ENCODE results near the gene NDUFS5. TPM values are rescaled to one million over a fixed set of nuclear protein-coding genes. Genes with fewer than 3 reads are reported as not detected.
"Not testable (repeated sequence)": the region's sequence is repeated elsewhere in the genome, so short reads cannot be mapped to it uniquely, and the experiment has no call there.

The NDUFS5 gene
- total RNA-seq, 1 experiment from 2014 or later, result 701 TPM

DNA sequence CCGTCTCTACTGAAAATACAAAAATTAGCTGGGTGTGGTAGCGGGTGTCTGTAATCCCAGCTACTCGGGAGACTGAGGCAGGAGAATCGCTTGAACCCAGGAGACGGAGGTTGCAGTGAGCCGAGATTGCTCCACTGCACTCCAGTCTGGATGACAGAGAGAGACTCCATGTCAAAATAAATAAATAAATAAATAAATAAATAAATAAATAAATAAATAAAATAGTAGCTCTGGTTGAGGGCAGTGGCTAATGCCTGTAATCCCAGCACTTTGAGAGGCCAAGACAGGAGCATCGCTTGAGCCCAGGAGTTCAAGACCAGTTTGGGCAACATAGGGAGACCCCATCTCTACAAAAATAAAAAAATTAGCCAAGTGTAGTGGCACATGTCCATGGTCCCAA lies 42.1 kb downstream of the NDUFS5 start:
- not testable (repeated sequence) for H3K9me3 ChIP-seq (replicated peaks); H3K4me1 ChIP-seq; H3K27ac ChIP-seq; H3K27me3 ChIP-seq; H3K4me3 ChIP-seq; H3K36me3 ChIP-seq; DNase-seq

DNA sequence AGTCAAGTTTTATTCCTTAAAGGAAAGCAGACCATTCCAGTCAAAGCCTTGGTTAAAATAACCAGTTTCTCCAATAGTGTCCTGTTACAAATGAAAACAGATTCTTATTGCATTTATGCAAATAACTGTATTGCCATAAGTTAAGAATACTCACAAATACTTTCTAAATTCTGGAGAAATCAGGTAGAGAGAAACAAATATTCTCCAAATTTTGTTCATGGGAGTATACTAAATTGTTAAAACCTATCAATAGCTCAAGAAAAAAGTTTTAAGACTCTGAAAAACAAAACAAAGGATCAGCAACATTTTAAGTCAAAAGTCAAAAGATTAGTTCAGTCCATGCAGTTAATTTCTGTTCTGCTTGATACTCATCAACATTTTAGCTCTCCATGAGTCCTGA lies 45.4 kb downstream of the NDUFS5 start:
- not testable (repeated sequence) for H3K27ac ChIP-seq; H3K4me3 ChIP-seq; H3K9me3 ChIP-seq (replicated peaks); H3K4me1 ChIP-seq; H3K27me3 ChIP-seq; DNase-seq; H3K36me3 ChIP-seq

- peak in 1 of 2 experiments; percentile 46 for DNase-seq
- Histone ChIP-seq H3K9me3 (replicated peaks) (no peaks in the 10 kb centered on the region), H3K4me3 (no peak overlapping the region), H3K36me3 (no peaks in the 10 kb centered on the region), H3K27ac (no peak overlapping the region), H3K4me1 (no peaks in the 10 kb centered on the region; the same call in 1 of the 2 replicates), H3K27me3 (peaks cover 9% of the 10 kb centered on the region; the same call in 1 of the 2 replicates)
These were observed 50.1 kb downstream of the NDUFS5 start for GRCh38 chr1:39076127-39076798.

GRCh38 chr1:39076799-39077148 lies 50.6 kb downstream of the NDUFS5 start:
- Histone ChIP-seq H3K27ac (no peak overlapping the region), H3K27me3 (peaks cover 9% of the 10 kb centered on the region; the same call in 1 of the 2 replicates), H3K4me3 (no peak overlapping the region), H3K36me3 (no peaks in the 10 kb centered on the region), H3K4me1 (no peaks in the 10 kb centered on the region; the same call in 1 of the 2 replicates), H3K9me3 (replicated peaks) (no peaks in the 10 kb centered on the region)
- DNase-seq, result no peak

GRCh38 chr1:39080269-39080826 lies 54.2 kb downstream of the NDUFS5 start:
- no peaks in the 10 kb centered on the region for H3K36me3 ChIP-seq
- no peak overlapping the region for H3K27ac ChIP-seq
- H3K27me3 ChIP-seq, result peaks cover 22% of the 10 kb centered on the region; the same call in 1 of the 2 replicates
- DNase-seq, result no peak
- H3K9me3 ChIP-seq (replicated peaks), result no peaks in the 10 kb centered on the region
- no peak overlapping the region; the same call in 1 of the 2 replicates for H3K4me3 ChIP-seq
- H3K4me1 ChIP-seq, result no peaks in the 10 kb centered on the region; the same call in 1 of the 2 replicates

DNA sequence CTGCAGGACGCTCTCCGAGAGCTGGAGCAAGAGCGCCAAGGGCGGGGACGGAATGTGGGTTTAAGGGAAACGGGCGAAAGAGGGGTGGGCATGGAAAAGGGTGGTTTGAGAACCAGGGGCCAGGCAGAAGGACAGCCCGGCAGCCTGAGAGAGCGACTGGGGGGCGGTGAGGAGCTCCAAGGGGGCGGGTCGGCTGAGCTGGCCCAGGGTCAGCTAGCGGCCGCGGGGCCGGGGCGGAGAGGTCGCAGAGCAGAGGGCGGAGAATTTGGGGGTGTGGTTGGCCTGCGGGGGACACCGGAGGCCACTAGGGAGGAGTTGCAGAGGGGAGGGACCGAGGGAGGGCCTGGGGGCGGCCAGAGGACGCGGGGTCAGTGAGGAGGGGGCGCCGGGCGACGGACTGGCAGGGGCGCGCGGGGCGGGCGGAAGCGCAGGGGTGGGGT lies 54.7 kb downstream of the NDUFS5 start:
- Histone ChIP-seq H3K9me3 (replicated peaks) (no peaks in the 10 kb centered on the region), H3K36me3 (no peaks in the 10 kb centered on the region), H3K27me3 (peaks cover 22% of the 10 kb centered on the region; the same call in 1 of the 2 replicates), H3K4me1 (no peaks in the 10 kb centered on the region; the same call in 1 of the 2 replicates), H3K27ac (no peak overlapping the region), H3K4me3 (peak overlapping the region; percentile 61)
- DNase-seq, result no peak

DNA sequence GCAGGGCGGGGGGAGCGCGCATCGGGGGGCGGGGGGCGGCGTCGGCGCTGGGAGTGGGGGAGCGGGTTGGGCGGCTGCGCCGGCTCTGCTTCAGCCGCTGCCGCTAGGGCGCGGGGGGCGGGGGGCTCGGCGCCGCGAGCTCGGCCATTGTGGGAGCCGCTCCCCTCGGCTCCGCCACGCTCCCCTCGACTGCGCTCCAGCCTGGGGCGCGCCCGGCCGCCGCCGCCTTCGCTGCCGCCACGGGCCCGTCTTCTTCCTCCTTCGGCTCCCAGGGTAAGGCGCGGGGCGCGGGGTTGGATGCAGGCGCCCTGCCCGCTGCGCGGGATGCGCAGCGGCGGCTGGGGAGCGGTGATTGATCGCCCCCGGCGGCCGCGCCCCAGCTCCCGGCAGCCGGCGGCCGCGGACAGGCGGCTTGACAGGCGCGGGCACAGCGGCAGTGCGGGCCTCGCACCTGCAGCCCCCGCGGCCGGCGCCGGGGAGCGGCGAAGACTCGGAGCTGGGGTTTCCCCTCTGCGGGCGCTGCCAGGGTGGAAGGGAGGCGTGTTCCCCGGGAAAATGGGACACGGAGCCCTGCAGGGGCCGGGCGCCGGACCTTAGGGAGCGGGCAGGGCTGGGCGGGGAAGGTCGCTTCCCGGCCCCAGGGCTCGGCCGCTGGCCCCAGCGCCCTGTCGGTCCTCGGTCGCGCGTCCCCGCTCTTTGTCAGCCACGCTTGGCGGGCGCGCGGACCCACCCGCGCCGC lies 55.3 kb downstream of the NDUFS5 start:
- H3K4me1 ChIP-seq, result no peaks in the 10 kb centered on the region; the same call in 1 of the 2 replicates
- no peak overlapping the region for H3K27ac ChIP-seq
- no peaks in the 10 kb centered on the region for H3K9me3 ChIP-seq (replicated peaks)
- peak overlapping the region; percentile 61 for H3K4me3 ChIP-seq
- no peak for DNase-seq
- no peaks in the 10 kb centered on the region for H3K36me3 ChIP-seq
- peaks cover 22% of the 10 kb centered on the region; the same call in 1 of the 2 replicates for H3K27me3 ChIP-seq

GRCh38 chr1:39082010-39082799 lies 56.1 kb downstream of the NDUFS5 start:
- Histone ChIP-seq H3K4me3 (peak overlapping the region; percentile 61), H3K4me1 (no peaks in the 10 kb centered on the region), H3K27me3 (peaks cover 22% of the 10 kb centered on the region; the same call in 1 of the 2 replicates), H3K9me3 (replicated peaks) (no peaks in the 10 kb centered on the region), H3K36me3 (no peaks in the 10 kb centered on the region), H3K27ac (no peak overlapping the region)
- no peak for DNase-seq

DNA sequence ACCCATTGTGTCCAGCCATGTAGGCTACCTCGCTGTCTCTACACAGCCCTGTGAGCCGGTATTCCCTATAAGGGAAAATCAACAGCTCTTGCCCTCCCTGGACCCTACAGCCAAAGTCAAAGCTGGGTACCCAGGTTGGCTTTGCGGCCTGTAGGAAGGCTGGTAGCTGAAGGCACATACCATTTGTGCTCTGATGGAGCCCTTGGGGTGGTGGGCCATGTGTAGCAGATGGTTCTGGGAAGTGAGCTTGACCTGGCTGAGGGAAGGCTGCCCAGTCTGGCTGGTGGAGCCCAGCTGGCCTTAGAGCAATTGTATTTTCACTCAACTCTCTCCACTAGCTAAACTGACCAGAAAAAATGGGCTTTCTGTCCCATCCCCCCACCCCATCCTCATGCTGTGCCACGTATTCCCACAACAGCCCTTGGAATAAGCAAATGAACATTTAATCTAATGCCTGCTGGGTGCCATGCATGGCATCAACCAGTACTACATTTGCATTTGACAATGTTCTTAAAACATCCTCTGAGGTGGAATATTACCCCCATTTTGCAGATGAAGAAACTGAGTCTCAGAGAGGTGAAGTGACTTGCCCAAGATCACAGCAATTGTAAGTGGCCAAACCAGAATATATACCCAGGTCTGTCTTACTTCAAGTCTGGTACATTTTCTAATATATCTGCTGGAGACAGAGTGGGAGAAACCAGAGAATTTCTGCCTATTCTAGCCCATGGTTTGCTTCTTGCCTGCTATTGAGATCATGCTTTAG lies 56.8 kb downstream of the NDUFS5 start:
- no peak overlapping the region for H3K27ac ChIP-seq
- no peak for DNase-seq
- H3K4me3 ChIP-seq, result no peak overlapping the region
- H3K9me3 ChIP-seq (replicated peaks), result no peaks in the 10 kb centered on the region
- H3K27me3 ChIP-seq, result peaks cover 22% of the 10 kb centered on the region; the same call in 1 of the 2 replicates
- no peaks in the 10 kb centered on the region for H3K4me1 ChIP-seq
- H3K36me3 ChIP-seq, result no peaks in the 10 kb centered on the region

DNA sequence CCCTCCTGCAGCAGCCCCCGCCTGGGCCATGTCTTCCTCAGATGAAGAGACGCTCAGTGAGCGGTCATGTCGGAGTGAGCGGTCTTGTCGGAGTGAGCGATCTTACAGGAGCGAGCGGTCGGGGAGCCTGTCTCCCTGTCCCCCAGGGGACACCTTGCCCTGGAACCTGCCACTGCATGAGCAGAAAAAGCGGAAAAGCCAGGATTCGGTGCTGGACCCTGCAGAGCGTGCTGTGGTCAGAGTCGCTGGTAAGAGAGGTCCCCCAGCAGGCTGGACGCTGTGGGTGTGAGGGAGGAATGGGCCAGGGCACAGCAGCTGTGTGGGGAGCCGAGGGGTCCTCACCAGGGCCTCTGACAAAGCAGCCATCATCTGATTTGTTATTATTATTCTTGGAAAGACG lies 58.0 kb downstream of the NDUFS5 start:
- no peak overlapping the region for H3K4me3 ChIP-seq
- no peaks in the 10 kb centered on the region for H3K36me3 ChIP-seq
- peaks cover 22% of the 10 kb centered on the region; the same call in 1 of the 2 replicates for H3K27me3 ChIP-seq
- no peak for DNase-seq
- H3K9me3 ChIP-seq (replicated peaks), result no peaks in the 10 kb centered on the region
- no peaks in the 10 kb centered on the region for H3K4me1 ChIP-seq
- H3K27ac ChIP-seq, result no peak overlapping the region

Other genes starting within 250 kb of the NDUFS5 start
- gene RRAGC, start 166.6 kb upstream of the NDUFS5 start, total RNA-seq (2014; rRNA removed; shearing (Covaris generic)), result 11.9 and 13.6 TPM in 2 replicates
- gene MYCBP, start 153.0 kb upstream of the NDUFS5 start, total RNA-seq (2014; rRNA removed; shearing (Covaris generic)), result 41.1 and 41.2 TPM in 2 replicates
- not detected in 2 replicates for gene GJA9, start 144.8 kb upstream of the NDUFS5 start, total RNA-seq (2014; rRNA removed; shearing (Covaris generic))
- gene RHBDL2, start 84.5 kb upstream of the NDUFS5 start, total RNA-seq (2014; rRNA removed; shearing (Covaris generic)), result 0.10 TPM in 1 of 2 replicates, not detected in the other
- 108 and 110 TPM in 2 replicates for gene AKIRIN1, start 35.1 kb upstream of the NDUFS5 start, total RNA-seq (2014; rRNA removed; shearing (Covaris generic))
- 160 and 172 TPM in 2 replicates for gene MACF1, start 178.3 kb downstream of the NDUFS5 start, total RNA-seq (2014; rRNA removed; shearing (Covaris generic))

Measured in SJCRH30 (cell line).